ENCODE measurements around the gene A2ML1. TPM values are rescaled to one million over a fixed set of nuclear protein-coding genes. Genes with fewer than 3 reads are reported as not detected.
"Not testable (repeated sequence)": the region's sequence is repeated elsewhere in the genome, so short reads cannot be mapped to it uniquely, and the experiment has no call there.

A2ML1 gene
- total and polyA plus RNA-seq, 7 donors: 0.09 to 0.28 (median 0.11) TPM; not detected in 4

GRCh38 chr12:8846305-8846704, 23.9 kb downstream of the A2ML1 start:
- no peak overlapping the region for H3K4me3 ChIP-seq
- ATAC-seq (no peak), DNase-seq (no peak)
- no peaks in the 10 kb centered on the region for H3K36me3 ChIP-seq (ENCODE audit: insufficient read depth in 1 of 2, low read depth in 1 of 2)
- TF ChIP-seq CTCF (IDR thresholded peaks at IDR 0.05): no peak
- WGBS, 3 donors: 71 to 78% (median 76%) methylated on average over 3 of the region's 3 CpGs
- no peaks in the 10 kb centered on the region for H3K4me1 ChIP-seq
- peaks cover 0 to 5% (median 0%) of the 10 kb centered on the region in 3 donors for H3K27me3 ChIP-seq (ENCODE audit: insufficient read depth in 3 of 3, low read length in 2 of 3)
- no peak overlapping the region for H3K27ac ChIP-seq
- intact Hi-C loops (cut with DNase I): no loop called here
- H3K9me3 ChIP-seq: no peaks in the 10 kb centered on the region

DNA sequence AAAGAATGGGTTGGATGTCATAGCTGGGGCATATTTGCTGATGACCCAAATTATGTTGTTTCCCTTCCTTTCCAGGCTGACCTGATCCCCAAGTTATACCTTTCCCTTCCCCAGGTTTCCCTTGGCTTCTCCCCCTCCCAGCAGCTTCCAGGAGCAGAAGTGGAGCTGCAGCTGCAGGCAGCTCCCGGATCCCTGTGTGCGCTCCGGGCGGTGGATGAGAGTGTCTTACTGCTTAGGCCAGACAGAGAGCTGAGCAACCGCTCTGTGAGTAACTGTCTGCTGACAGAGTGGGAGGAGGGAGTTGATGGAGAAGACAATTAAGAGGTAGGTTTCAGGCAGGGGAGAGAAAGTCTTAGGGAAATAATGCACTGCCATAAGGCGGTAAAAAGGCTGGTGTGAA, 25.0 kb downstream of the A2ML1 start:
- Histone ChIP-seq H3K27me3 (ENCODE audit: insufficient read depth in 3 of 3, low read length in 2 of 3) (peaks cover 0 to 5% (median 0%) of the 10 kb centered on the region in 3 donors), H3K4me1 (no peaks in the 10 kb centered on the region), H3K36me3 (ENCODE audit: insufficient read depth in 1 of 2, low read depth in 1 of 2) (no peaks in the 10 kb centered on the region), H3K9me3 (no peaks in the 10 kb centered on the region), H3K27ac (no peak overlapping the region), H3K4me3 (no peak overlapping the region)
- TF ChIP-seq CTCF (IDR thresholded peaks at IDR 0.05): no peak
- 76 to 83% (median 82%) methylated on average over 6 of the region's 6 CpGs for whole genome bisulfite sequencing, 3 donors
- DNase-seq (no peak), ATAC-seq (no peak)
- intact Hi-C loops (cut with DNase I): no loop called here

DNA sequence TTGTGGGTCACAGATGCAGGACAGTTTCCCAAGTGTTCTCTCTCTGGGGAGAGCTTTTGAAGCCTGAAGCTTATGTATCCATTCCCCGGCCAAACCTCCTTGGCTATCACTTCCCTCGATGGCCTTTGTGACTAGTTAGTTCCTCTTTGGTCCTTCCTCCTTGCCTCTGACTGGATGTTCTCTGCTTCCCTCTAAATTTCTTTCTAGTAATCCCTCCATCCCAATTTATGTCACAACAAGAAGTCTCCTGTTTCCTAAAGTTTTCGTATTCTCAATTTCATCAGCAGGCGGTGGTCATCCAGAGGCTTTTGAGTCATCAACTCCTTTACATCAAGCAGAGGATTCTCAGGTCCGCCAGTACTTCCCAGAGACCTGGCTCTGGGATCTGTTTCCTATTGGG, 27.5 kb downstream of the A2ML1 start:
- no peaks in the 10 kb centered on the region for H3K36me3 ChIP-seq (ENCODE audit: insufficient read depth in 1 of 2, low read depth in 1 of 2)

DNA sequence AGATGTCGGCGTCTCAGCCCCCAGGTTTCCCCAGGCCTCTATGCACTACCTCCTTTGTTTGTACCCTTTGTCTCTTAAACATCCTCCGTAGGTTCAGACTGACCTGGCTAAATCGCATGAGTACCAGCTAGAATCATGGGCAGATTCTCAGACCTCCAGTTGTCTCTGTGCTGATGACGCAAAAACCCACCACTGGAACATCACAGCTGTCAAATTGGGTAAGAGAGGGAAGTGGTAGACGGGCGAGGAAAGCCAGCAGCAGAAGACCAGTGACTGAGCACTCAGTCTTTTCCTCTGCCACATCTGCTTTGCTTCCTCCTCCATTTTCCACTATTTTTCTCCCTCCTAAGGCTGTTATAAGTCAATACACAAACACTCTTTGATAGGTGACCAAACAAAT, 29.7 kb downstream of the A2ML1 start:
- no peak overlapping the region for H3K27ac ChIP-seq
- DNase-seq (no peak), ATAC-seq (no peak)
- no peak overlapping the region for H3K4me3 ChIP-seq
- intact Hi-C loops (cut with DNase I): no loop called here
- no peaks in the 10 kb centered on the region for H3K36me3 ChIP-seq (ENCODE audit: insufficient read depth in 1 of 2, low read depth in 1 of 2)
- 65 to 75% (median 74%) methylated on average over 7 of the region's 7 CpGs for WGBS, 3 donors
- no peaks in the 10 kb centered on the region for H3K9me3 ChIP-seq
- H3K4me1 ChIP-seq: no peaks in the 10 kb centered on the region
- no peak for TF ChIP-seq CTCF (IDR thresholded peaks at IDR 0.05)
- peaks cover 0 to 5% (median 0%) of the 10 kb centered on the region in 3 donors for H3K27me3 ChIP-seq (ENCODE audit: insufficient read depth in 3 of 3, low read length in 2 of 3)

More for the DNA sequence above, 27.5 kb downstream of the A2ML1 start:
- intact Hi-C loops (cut with DNase I): no loop called here
- no peaks in the 10 kb centered on the region for H3K4me1 ChIP-seq
- ATAC-seq: no peak
- no peaks in the 10 kb centered on the region for H3K9me3 ChIP-seq
- no peak overlapping the region for H3K27ac ChIP-seq
- no peak for DNase-seq
- WGBS, 3 donors: 72 to 83% (median 75%) methylated on average over 5 of the region's 5 CpGs
- TF ChIP-seq CTCF (IDR thresholded peaks at IDR 0.05): no peak
- no peak overlapping the region for H3K4me3 ChIP-seq
- peaks cover 0 to 5% (median 0%) of the 10 kb centered on the region in 3 donors for H3K27me3 ChIP-seq (ENCODE audit: insufficient read depth in 3 of 3, low read length in 2 of 3)

- WGBS, 3 donors: 41 to 48% (median 47%) methylated on average over 2 of the region's 2 CpGs
- intact Hi-C loops (cut with DNase I): no loop called here
- no peak for DNase-seq
- Histone ChIP-seq H3K27me3 (ENCODE audit: insufficient read depth in 3 of 3, low read length in 2 of 3) (no peaks in the 10 kb centered on the region), H3K9me3 (no peaks in the 10 kb centered on the region), H3K4me3 (no peak overlapping the region), H3K4me1 (no peaks in the 10 kb centered on the region), H3K36me3 (ENCODE audit: insufficient read depth in 1 of 2, low read depth in 1 of 2) (no peaks in the 10 kb centered on the region), H3K27ac (no peak overlapping the region)
- no peak for ATAC-seq
- TF ChIP-seq CTCF (IDR thresholded peaks at IDR 0.05): no peak
These were observed 33.5 kb downstream of the A2ML1 start for GRCh38 chr12:8855891-8856290.

DNA sequence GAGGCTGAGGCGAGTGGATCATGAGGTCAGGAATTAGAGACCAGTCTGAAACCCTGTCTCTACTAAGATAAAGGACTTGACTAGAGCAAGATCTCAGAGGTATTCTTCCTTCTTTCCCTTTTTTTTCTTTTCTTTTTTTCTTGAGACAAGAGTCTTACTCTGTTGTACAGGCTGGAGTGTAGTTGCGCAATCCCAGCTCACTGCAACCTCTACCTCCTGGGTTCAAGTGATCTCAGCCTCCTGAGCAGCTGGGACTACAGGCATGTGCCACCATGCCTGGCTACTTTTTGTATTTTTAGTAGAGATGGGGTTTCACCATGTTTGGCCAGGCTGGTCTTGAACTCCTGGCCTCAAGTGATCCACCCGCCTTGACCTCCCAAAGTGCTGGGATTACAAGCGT, 37.0 kb downstream of the A2ML1 start:
- H3K9me3 ChIP-seq; DNase-seq; H3K4me3 ChIP-seq; ATAC-seq; intact Hi-C loops (cut with DNase I); H3K4me1 ChIP-seq; H3K36me3 ChIP-seq (ENCODE audit: insufficient read depth in 1 of 2, low read depth in 1 of 2); H3K27ac ChIP-seq; H3K27me3 ChIP-seq (ENCODE audit: insufficient read depth in 3 of 3, low read length in 2 of 3): not testable (repeated sequence)
- 89 to 91% (median 90%) methylated on average over 4 of the region's 4 CpGs for WGBS, 3 donors
